ENCODE measurements around the gene THEM4.

- TF ChIP-seq CTCF (IDR thresholded peaks at IDR 0.05) (no peak), POLR2A (IDR thresholded peaks at IDR 0.05) (no peak)
Measured at GRCh38 chr1:151855933-151856332, 53.4 kb downstream of the THEM4 start.
